Fibroblast of lung (primary cell): Measurements from ENCODE around the gene MDFIC. TPM values are rescaled to one million over a fixed set of nuclear protein-coding genes. Genes with fewer than 3 reads are reported as not detected.
A peak's percentile ranks its signal among the peaks of the same experiment; 100 is the strongest.

Experiments
- DNase-seq, 2 donors: peaks; one replicate each; pipeline versions ENCODE4 v3.0.0 to v3.0.0-alpha.2; 2010; ENCODE audit warnings: low read depth in 2 of 2
- H2AFZ ChIP-seq: 2 replicates; pipeline ENCODE4 v1.5.1; 2012; ENCODE audit warnings: low read length, control low read depth, inconsistent platforms
- H3K27ac ChIP-seq: 2 replicates; pipeline ENCODE4 v1.5.1; 2011; ENCODE audit warnings: low read length, control low read depth; ENCODE audit not compliant: insufficient read depth
- H3K27me3 ChIP-seq: 2 replicates; pipeline ENCODE4 v1.5.1; 2011; ENCODE audit warnings: mild to moderate bottlenecking, low read length; ENCODE audit not compliant: control insufficient read depth, insufficient read depth
- H3K36me3 ChIP-seq: 2 replicates; pipeline ENCODE4 v1.5.1; 2011; ENCODE audit warnings: low read length; ENCODE audit not compliant: control insufficient read depth, insufficient read depth
- H3K4me1 ChIP-seq: 2 replicates; pipeline ENCODE4 v1.5.1; 2011; ENCODE audit warnings: low read length; ENCODE audit not compliant: control insufficient read depth, insufficient read depth; ENCODE audit errors: extremely low read depth
- H3K4me2 ChIP-seq: 2 replicates; pipeline ENCODE4 v1.5.1; 2011; ENCODE audit warnings: low read length, control low read depth; ENCODE audit not compliant: insufficient read depth; ENCODE audit errors: extremely low read depth
- H3K4me3 ChIP-seq, 4 experiments: fragments of 200-600 bp in 1 of 4; sonication (generic) in 1 of 4; replicated peaks in 1 of 4; 2 replicates each; pipeline ENCODE4 v1.5.1; 2011 to 2016; ENCODE audit warnings: low read length in 4 of 4, low read depth in 3 of 4, mild to moderate bottlenecking in 3 of 4, control low read depth in 2 of 4, inconsistent platforms in 1 of 4, mixed read lengths in 1 of 4; ENCODE audit not compliant: insufficient read depth in 1 of 4; ENCODE audit errors: control extremely low read depth in 1 of 4
- H3K79me2 ChIP-seq: 2 replicates; pipeline ENCODE4 v1.5.1; 2012; ENCODE audit warnings: mild to moderate bottlenecking, low read length, inconsistent platforms; ENCODE audit not compliant: control insufficient read depth, insufficient read depth
- H3K9ac ChIP-seq: 2 replicates; pipeline ENCODE4 v1.5.1; 2011; ENCODE audit warnings: mild to moderate bottlenecking, low read length, control low read depth; ENCODE audit not compliant: insufficient read depth
- H3K9me3 ChIP-seq: 2 replicates; pipeline ENCODE4 v1.5.1; 2012; ENCODE audit warnings: low read depth, low read length; ENCODE audit not compliant: control insufficient read depth, insufficient read depth
- H4K20me1 ChIP-seq: 2 replicates; pipeline ENCODE4 v1.5.1; 2011; ENCODE audit warnings: low read length; ENCODE audit not compliant: control insufficient read depth, insufficient read depth; ENCODE audit errors: extremely low read depth
- CTCF ChIP-seq, 2 donors: IDR thresholded peaks in 1 of 2; conservative IDR thresholded peaks in 1 of 2; 1 replicate in 1 of 2; 2 replicates in 1 of 2; pipeline ENCODE4 v1.5.1; 2011 to 2012; ENCODE audit warnings: low read length in 2 of 2, control low read depth in 1 of 2, inconsistent platforms in 1 of 2, low read depth in 1 of 2, mild to moderate bottlenecking in 1 of 2
- EZH2 ChIP-seq: IDR thresholded peaks from 2 replicates; pipeline ENCODE4 v1.5.1; 2012; ENCODE audit warnings: low read length, control low read depth, mild to moderate bottlenecking; ENCODE audit errors: missing control alignments
- polyA plus RNA-seq, 2 donors: library from polyadenylated mRNA; depleted of rRNA in 1 of 2; stranded (reverse) in 1 of 2; unstranded in 1 of 2; fragments of >200 nt; gene quantifications; 2 replicates each; pipeline ENCODE4 v1.2.1, GENCODE V29; 2011 to 2012; ENCODE audit warnings: missing spikeins in 1 of 2
- total RNA-seq: library from RNA; depleted of rRNA; stranded (reverse); fragments of >200 nt; gene quantifications from 2 replicates; pipeline ENCODE4 v1.2.1, GENCODE V29; 2014

The MDFIC gene
- total and polyA plus RNA-seq, 2 donors (not counting 1 experiment from before 2014, with no cell fraction given): 38.7 to 67.4 TPM

DNA sequence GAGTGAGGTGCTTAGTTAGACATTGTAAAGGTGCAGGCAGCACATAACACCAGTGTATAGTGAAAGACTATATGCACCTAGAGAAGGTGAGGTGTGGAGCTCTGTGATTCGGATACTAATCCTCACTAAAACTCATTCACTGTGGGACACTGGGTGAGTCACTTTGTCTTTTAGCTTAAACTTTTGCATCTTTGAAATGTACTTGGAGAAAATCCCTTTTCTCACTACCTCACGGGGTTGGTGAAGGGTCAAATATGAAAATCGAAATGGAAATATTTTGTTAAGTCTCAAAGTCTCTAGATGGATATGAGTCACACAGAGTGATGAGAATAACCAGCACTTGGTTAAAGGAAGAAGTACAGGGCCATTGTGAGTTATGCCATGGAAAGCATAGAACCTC is 38.0 kb downstream of the MDFIC start:
- Histone ChIP-seq H3K27ac (no peak overlapping the region), H3K9ac (no peak overlapping the region), H2AFZ (no peak overlapping the region), H3K36me3 (no peaks in the 10 kb centered on the region), H3K4me3 (no peak overlapping the region), H3K4me2 (no peak overlapping the region), H3K27me3 (no peaks in the 10 kb centered on the region), H3K9me3 (no peaks in the 10 kb centered on the region), H4K20me1 (no peaks in the 10 kb centered on the region), H3K79me2 (peaks cover 36% of the 10 kb centered on the region), H3K4me1 (no peaks in the 10 kb centered on the region)
- no peak for TF ChIP-seq CTCF (conservative IDR thresholded peaks at IDR 0.05 in 1 of 2, IDR thresholded peaks at IDR 0.05 in 1 of 2; ENCODE audit: low read depth in 1 of 2, low read length in 2 of 2)
- DNase-seq: peak; percentile 28 to 58

GRCh38 chr7:114962441-114962840 is 40.5 kb downstream of the MDFIC start:
- Histone ChIP-seq H4K20me1 (no peaks in the 10 kb centered on the region), H3K9ac (no peak overlapping the region), H3K9me3 (no peaks in the 10 kb centered on the region), H3K4me3 (no peak overlapping the region), H3K4me2 (no peak overlapping the region), H3K79me2 (peaks cover 50% of the 10 kb centered on the region), H2AFZ (no peak overlapping the region), H3K36me3 (no peaks in the 10 kb centered on the region), H3K4me1 (no peaks in the 10 kb centered on the region), H3K27me3 (no peaks in the 10 kb centered on the region), H3K27ac (no peak overlapping the region)
- DNase-seq: no peak
- no peak for TF ChIP-seq EZH2
- no peak for TF ChIP-seq CTCF (conservative IDR thresholded peaks at IDR 0.05 in 1 of 2, IDR thresholded peaks at IDR 0.05 in 1 of 2; ENCODE audit: low read depth in 1 of 2, low read length in 2 of 2)

DNA sequence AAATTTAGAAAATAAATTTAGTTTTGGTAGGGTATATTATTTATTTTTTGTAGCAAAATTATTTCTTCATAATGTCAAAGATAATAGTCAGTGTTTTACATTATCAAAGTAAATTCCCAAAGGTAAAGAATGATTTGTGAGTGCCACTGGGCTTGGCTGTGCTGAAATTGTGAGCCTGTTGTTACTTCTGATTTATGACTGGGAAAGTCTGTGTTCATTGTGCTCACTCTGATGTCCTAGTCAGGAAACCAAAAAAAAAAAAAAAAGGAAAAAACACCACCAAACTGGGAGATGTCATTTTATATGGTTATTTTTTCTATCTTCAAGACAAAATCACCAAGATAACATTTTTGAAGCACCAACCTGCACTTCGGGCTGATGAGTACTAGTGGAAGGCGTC is 44.3 kb downstream of the MDFIC start:
- Histone ChIP-seq H3K4me1 (no peaks in the 10 kb centered on the region), H3K36me3 (no peaks in the 10 kb centered on the region), H3K4me2 (no peak overlapping the region), H3K9me3 (no peaks in the 10 kb centered on the region), H3K27me3 (no peaks in the 10 kb centered on the region), H3K79me2 (peaks cover 50% of the 10 kb centered on the region), H3K4me3 (no peak overlapping the region), H3K27ac (no peak overlapping the region), H3K9ac (no peak overlapping the region), H2AFZ (no peak overlapping the region), H4K20me1 (no peaks in the 10 kb centered on the region)
- TF ChIP-seq EZH2: no peak
- no peak for TF ChIP-seq CTCF (conservative IDR thresholded peaks at IDR 0.05 in 1 of 2, IDR thresholded peaks at IDR 0.05 in 1 of 2; ENCODE audit: low read depth in 1 of 2, low read length in 2 of 2)
- no peak for DNase-seq
